Thyroid gland (tissue), 4 donors: ENCODE measurements around the gene LTBP3. TPM values are rescaled to one million over a fixed set of nuclear protein-coding genes. Genes with fewer than 3 reads are reported as not detected.

ENCODE experiments used
- DNase-seq, 2 donors: peaks; one replicate each; pipeline ENCODE4 v3.0.0-alpha.2; 2019
- H3K27ac ChIP-seq, 3 donors: fragments of 200-600 bp; sonication (generic); 1 replicate in 2 of 3; 2 replicates in 1 of 3; pipeline ENCODE4 v1.5.1; 2016 to 2019; ENCODE audit warnings: mild to moderate bottlenecking in 1 of 3, moderate library complexity in 1 of 3
- H3K27me3 ChIP-seq: fragments of 200-600 bp; sonication (generic); one replicate; pipeline ENCODE4 v1.5.1; 2019
- H3K36me3 ChIP-seq, 2 donors: fragments of 200-600 bp; sonication (generic); one replicate each; pipeline ENCODE4 v1.5.1; 2016 to 2019
- H3K4me1 ChIP-seq, 2 donors: fragments of 200-600 bp; sonication (generic); one replicate each; pipeline ENCODE4 v1.5.1; 2017 to 2019
- H3K4me3 ChIP-seq, 3 donors: fragments of 200-600 bp; sonication (generic); replicated peaks in 1 of 3; 1 replicate in 2 of 3; 2 replicates in 1 of 3; pipeline ENCODE4 v1.5.1; 2016; ENCODE audit warnings: mild to moderate bottlenecking in 1 of 3
- H3K9me3 ChIP-seq: fragments of 200-600 bp; sonication (generic); one replicate; pipeline ENCODE4 v1.5.1; 2017
- POLR2A ChIP-seq, 2 donors: fragments of 450-650 bp; IDR thresholded peaks; one replicate each; pipeline ENCODE4 v1.6.1; 2017; ENCODE audit warnings: antibody characterized with exemption in 2 of 2, mild to moderate bottlenecking in 2 of 2, moderate library complexity in 1 of 2
- WGBS, 2 donors: methylation state at CpG; one replicate each; pipeline ENCODE4 v1.1.5; 2017; 5-methylcytosine and 5-hydroxymethylcytosine counted together
- intact Hi-C: fragments of 100-400 bp; cut with DNase I; formaldehyde crosslinking; loops from one replicate; pipeline ENCODE4 v1.15.1; 2023
- total RNA-seq, 4 donors: library from RNA; depleted of rRNA; stranded (reverse); fragments of >200 nt; gene quantifications; one replicate each; pipeline ENCODE4 v1.2.3, GENCODE V29; 2016
- TF ChIP-seq, protein P1 (sequence below), 6 experiments: fragments of 200-600 bp in 3 of 6; fragments of 450-650 bp in 3 of 6; sonication (generic) in 3 of 6; IDR thresholded peaks; one replicate each; pipeline ENCODE4 v1.5.1; 2016 to 2019; ENCODE audit warnings: antibody characterized with exemption in 6 of 6, mild to moderate bottlenecking in 2 of 6, inconsistent platforms in 1 of 6, moderate library complexity in 1 of 6

The LTBP3 gene
- total RNA-seq, 4 donors from 2014 or later: 195 to 277 (median 222) TPM

DNA sequence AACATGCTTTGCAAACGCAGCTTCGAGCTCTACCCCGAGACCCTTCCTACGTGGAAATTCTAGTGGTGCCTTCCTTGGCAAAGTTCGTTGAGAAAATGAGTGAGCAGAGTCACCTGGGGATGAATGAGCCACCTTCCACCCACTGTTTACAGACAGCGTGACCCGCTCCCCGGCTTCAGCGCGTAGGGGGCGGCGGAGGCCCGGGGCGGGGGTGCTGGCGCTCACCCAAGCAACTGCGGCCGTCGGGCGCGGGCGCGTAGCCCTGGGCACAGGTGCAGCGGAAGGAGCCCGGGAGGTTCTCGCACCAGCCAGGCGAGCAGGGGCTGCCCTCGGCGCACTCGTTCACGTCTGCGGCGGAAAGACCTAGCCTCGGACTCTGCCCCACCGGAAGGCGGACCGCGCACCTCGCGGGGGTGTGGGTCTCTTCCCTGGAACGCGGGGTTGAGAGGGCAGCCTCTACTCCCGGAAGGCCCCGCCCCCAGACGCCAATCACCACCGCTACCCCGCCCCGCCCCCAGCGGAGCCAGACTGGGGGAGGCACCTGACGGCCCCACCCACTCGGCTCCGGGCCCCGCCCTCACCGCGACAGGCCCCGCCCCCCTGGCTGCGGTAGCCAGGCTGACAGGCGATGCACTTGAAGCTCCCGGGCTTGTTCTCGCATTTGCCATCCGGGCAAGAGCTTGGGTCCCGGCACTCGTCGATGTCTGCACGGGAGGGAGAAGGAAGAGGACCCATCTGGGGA is 11.8 kb downstream of the LTBP3 start:
- TF ChIP-seq, protein P1, sequence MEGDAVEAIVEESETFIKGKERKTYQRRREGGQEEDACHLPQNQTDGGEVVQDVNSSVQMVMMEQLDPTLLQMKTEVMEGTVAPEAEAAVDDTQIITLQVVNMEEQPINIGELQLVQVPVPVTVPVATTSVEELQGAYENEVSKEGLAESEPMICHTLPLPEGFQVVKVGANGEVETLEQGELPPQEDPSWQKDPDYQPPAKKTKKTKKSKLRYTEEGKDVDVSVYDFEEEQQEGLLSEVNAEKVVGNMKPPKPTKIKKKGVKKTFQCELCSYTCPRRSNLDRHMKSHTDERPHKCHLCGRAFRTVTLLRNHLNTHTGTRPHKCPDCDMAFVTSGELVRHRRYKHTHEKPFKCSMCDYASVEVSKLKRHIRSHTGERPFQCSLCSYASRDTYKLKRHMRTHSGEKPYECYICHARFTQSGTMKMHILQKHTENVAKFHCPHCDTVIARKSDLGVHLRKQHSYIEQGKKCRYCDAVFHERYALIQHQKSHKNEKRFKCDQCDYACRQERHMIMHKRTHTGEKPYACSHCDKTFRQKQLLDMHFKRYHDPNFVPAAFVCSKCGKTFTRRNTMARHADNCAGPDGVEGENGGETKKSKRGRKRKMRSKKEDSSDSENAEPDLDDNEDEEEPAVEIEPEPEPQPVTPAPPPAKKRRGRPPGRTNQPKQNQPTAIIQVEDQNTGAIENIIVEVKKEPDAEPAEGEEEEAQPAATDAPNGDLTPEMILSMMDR (IDR thresholded peaks at IDR 0.05): no peak
- TF ChIP-seq POLR2A (IDR thresholded peaks at IDR 0.05): no peak
- Histone ChIP-seq H3K4me3 (peak overlapping the region in 1 of 3 donors; percentile 16), H3K4me1 (peaks cover 9 to 37% of the 10 kb centered on the region in 2 donors), H3K27me3 (no peaks in the 10 kb centered on the region), H3K9me3 (no peaks in the 10 kb centered on the region), H3K27ac (peak overlapping the region in 2 of 3 donors; percentile 22 to 26), H3K36me3 (no peaks in the 10 kb centered on the region)
- DNase-seq: peak; percentile 91
- intact Hi-C loops: no loop called here
- 32 to 49% methylated on average over 11 to 27 of the region's 64 CpGs for WGBS, 2 donors

DNA sequence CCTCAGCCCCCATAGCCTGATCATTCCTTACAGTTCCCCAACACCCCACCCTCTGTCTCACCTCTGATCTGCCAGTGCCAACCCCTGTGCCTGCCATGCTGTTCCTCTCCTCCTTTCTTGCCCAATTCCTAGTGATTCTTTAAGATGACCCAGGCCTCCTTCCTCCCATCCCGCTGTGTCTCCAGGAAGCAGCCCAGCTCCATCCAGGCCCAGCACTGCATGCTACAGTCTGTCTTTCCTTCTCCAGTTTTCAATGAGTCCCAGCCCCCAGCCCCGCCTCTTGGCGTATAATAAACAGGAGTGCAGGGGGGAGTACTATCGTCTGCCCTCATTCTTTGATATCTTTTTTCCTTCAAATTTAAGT is 12.3 kb downstream of the LTBP3 start:
- Histone ChIP-seq H3K27ac (peak overlapping the region in 2 of 3 donors; percentile 22 to 26), H3K4me1 (peaks cover 11 to 37% of the 10 kb centered on the region in 2 donors), H3K27me3 (no peaks in the 10 kb centered on the region), H3K4me3 (no peak overlapping the region), H3K36me3 (no peaks in the 10 kb centered on the region), H3K9me3 (no peaks in the 10 kb centered on the region)
- TF ChIP-seq, protein P1 (IDR thresholded peaks at IDR 0.05): no peak
- TF ChIP-seq POLR2A (IDR thresholded peaks at IDR 0.05): no peak
- intact Hi-C loops: no loop called here
- no peak for DNase-seq
- WGBS, 2 donors: 71 to 75% methylated on average over 4 of the region's 4 CpGs

GRCh38 chr11:65542738-65543390 is 15.3 kb downstream of the LTBP3 start:
- TF ChIP-seq, protein P1 (IDR thresholded peaks at IDR 0.05): no peak
- TF ChIP-seq POLR2A (IDR thresholded peaks at IDR 0.05): no peak
- H3K4me1 ChIP-seq: peaks cover 18 to 30% of the 10 kb centered on the region in 2 donors
- WGBS, 2 donors: 84 to 97% methylated on average over 2 of the region's 3 CpGs
- H3K9me3 ChIP-seq: no peaks in the 10 kb centered on the region
- DNase-seq: no peak
- H3K4me3 ChIP-seq: no peak overlapping the region
- intact Hi-C loops: loop anchor here (2.0 kb wide), 1 partner anchor 30 kb away; the partner anchor contains the start of gene FAM89B
- no peaks in the 10 kb centered on the region for H3K27me3 ChIP-seq
- no peak overlapping the region for H3K27ac ChIP-seq
- peaks cover 0 to 11% of the 10 kb centered on the region in 2 donors for H3K36me3 ChIP-seq

DNA sequence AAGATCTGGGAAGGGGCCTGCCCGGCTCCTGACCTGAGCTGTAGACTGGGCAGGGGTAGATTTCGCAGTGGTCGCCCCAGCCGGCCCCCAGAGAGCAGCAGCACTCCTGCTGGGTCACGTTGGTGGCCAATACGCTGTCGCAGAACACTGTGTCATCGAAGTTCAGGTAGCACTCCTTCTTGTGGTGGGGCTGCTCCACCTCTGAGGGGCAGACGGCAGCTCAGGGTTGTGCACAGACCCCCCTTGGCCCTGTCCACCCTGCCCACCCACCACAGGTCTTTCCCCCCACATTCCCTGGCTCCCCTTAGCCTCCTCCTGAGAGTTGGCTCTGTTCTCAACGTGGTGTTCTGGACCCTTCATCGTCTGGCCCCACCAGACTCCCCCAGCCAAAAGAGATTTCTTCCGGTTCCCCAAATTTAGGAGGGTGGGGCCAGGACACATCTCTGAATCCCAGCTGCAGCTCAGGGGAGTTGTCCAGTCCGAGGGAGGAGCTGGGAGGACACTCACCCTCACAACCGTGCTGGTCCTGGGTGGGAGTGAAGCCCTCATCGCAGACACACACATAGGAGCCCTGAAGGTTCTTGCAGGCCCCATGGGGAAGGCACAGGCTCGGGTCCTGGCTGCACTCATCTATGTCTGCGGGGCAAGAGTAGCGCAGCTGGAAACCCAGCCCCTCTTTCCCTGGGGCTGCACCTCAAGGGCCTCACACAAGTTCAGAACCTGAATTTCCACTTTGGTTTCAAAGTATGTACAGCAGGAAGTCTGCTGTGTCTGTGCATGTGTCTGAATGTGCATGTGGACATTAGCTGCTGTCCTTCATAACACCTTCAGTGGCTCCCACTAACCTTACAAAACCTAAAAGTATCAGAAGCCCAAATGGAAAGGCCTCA is 16.8 kb downstream of the LTBP3 start:
- WGBS, 2 donors: 58 to 80% methylated on average over 1 to 11 of the region's 18 CpGs
- H3K36me3 ChIP-seq: peaks cover 7 to 17% of the 10 kb centered on the region in 2 donors

More for the DNA sequence above, 16.8 kb downstream of the LTBP3 start:
- Histone ChIP-seq H3K27ac (peak overlapping the region; percentile 80 to 93 (median 83)), H3K4me3 (peak overlapping the region in 1 of 3 donors; percentile 39), H3K27me3 (no peaks in the 10 kb centered on the region), H3K4me1 (peaks cover 18 to 24% of the 10 kb centered on the region in 2 donors), H3K9me3 (no peaks in the 10 kb centered on the region)
- intact Hi-C loops: no loop called here
- DNase-seq: peak in 1 of 2 donors; percentile 46
- TF ChIP-seq, protein P1 (IDR thresholded peaks at IDR 0.05): peak in 1 of 6 experiments; percentile 0
- no peak for TF ChIP-seq POLR2A (IDR thresholded peaks at IDR 0.05)
